Pulmonary artery endothelial cell (primary cell): Measurements from ENCODE around the gene BCAP29. TPM values are rescaled to one million over a fixed set of nuclear protein-coding genes. Genes with fewer than 3 reads are reported as not detected.
"Not testable (repeated sequence)": the region's sequence is repeated elsewhere in the genome, so short reads cannot be mapped to it uniquely, and the experiment has no call there.

Source experiments
- DNase-seq: peaks from one replicate; pipeline ENCODE4 v3.0.0-alpha.2; 2011; ENCODE audit warnings: low read depth, low spot score
- total RNA-seq: library from RNA; depleted of rRNA; stranded (reverse); fragments of >200 nt; gene quantifications from 2 replicates; pipeline ENCODE4 v1.2.3, GENCODE V29; 2014

Gene BCAP29
- total RNA-seq, 1 donor from 2014 or later, result 116 TPM

GRCh38 chr7:107615910-107616680, 36.0 kb downstream of the BCAP29 start:
- DNase-seq, result no peak

DNA sequence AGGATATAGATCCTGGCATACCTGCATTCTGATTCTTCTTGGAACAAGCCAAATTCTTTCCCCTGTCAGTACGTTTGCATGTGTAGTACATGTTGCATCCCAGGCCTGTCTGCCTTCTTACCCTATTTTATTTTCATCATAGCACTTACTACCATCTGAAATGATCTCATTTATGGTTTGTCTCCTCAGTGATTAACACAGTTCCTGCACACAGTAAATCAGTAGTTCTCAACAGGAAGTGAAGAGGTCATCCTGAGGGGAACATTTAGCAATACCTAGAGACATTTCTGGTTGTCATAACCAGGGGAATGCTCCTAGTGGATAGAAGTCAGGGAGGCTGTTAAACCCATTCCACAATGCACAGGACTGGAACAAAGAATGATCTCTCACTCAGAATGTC, 42.4 kb downstream of the BCAP29 start:
- peak; percentile 45 for DNase-seq

GRCh38 chr7:107622894-107623293, 42.8 kb downstream of the BCAP29 start:
- DNase-seq, result no peak

DNA sequence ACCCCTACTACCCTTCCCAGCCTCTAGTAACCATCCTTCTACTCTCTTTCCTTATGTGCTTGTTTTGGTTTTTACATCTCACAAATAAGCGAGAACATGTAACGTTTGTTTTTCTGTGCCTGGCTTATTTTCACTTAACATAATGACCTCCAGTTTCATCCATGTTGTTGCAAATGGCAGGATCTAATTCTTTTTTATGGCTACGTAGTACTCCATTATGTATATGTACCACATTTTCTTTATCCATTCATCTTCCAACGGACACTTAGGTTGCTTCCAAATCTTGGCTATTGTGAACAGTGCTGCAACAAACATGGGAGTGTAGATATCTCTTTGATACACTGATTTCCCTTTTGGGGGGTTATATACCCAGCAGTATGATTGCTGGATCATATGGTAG, 47.0 kb downstream of the BCAP29 start:
- DNase-seq, result no peak

DNA sequence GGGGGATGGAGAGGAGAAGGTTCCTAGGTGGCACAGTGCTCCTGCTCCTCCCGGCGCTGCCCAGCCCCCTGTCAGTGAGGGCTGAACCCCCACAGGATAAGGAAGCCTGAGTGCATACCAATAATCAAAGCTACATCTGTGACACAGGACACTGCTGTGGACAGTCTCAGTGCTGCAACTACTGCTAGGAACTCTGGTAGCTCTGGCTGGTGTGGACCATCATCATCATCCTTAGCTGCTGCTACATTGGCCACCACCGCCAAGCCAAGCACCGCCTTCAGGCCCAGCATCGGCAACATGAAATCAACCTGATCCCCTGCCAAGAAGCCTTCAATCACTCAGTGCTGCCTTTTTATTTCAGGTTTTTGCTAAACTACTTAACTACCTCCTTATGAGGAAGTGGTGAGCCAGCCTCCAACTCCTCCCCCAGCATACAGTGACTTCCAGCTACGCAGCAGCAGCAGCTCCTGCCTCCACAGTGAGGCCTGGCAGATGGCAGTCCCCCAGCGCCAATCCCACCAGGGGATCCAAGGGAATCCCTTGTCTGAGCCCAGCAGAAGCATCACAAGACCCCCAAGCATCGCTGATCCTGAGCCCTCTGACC, 48.5 kb downstream of the BCAP29 start:
- no peak for DNase-seq

DNA sequence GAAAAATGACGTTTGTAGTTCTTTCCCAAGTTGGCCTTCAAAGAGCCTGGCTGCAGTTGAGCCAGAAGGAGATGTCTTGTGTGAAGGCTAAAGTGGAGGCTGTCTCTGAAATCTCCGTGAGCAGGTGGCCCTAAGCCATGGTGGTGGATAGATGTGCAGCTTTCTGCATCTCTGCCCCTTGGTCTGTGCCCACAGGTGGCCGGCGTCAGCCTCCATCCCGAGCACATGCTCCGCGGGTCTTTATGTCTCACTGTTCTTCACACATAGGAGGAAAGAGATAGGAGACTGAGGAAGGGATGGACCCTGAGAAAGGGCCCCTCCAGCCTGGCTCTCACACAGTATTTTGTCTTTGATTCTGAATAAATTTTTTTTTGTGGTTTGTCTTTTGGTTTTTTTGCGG, 50.3 kb downstream of the BCAP29 start:
- DNase-seq, result no peak

DNA sequence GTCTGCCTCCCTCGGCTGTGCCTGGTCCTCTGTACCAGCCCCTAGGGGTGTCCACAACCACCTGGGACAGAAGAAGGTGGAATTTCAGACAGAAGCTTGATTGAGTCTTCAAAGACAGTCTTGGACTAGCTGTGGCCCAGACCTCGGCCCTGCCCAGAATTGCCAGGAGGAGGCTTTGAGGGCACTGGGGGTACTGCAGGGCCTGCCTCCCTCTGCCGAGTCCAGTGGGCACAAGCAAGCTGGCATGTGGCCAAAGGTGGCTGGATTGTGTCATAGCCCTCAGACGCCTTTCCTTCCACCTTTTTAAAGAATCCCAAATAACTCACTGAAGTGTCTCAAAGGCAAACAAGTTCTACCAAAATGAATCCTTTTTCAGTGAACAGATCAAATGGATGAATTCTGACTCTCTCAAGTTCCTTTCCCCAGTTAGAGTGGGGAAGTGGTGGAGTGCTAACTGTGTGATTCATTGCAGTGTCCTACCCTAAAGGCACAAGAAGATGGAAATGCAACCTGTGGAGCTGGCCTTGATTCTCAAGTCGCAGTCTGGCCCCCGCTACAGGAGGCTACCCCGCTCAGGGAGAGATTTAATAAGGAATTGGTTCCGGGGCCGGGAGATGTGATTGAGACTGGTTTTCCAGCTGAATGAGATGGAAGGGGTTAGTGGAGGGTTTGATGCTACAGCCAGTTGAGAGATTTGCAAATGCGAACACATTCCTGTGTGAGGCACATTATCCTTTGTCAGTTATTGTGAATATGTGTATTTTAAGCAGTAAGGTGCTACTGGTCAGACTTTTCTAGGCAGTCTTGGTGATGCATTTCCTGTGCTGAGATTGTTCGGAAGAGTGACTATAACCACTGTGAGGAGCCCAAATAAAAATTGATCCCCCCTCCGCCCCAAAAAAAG, 51.8 kb downstream of the BCAP29 start:
- no peak for DNase-seq

DNA sequence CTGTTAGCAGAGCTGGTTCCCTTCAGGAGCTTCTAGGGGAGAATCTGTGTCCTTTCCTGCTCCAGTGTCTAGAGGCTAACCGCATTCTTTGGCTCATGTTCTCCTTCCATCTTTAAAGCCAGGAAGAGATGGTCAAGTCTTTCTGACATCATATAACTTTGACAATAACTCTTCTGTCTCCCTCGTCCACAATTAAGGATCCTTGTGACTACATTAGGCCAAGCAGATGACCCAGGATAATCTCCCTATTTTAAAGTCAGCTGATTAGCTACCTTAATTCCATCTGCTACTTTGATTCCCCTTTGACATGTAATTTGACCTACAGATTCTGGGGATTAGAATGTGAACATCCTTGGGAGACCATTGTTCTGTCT, 52.4 kb downstream of the BCAP29 start:
- no peak for DNase-seq

- no peak for DNase-seq
Measured at GRCh38 chr7:107638594-107638993, 58.5 kb downstream of the BCAP29 start.

DNA sequence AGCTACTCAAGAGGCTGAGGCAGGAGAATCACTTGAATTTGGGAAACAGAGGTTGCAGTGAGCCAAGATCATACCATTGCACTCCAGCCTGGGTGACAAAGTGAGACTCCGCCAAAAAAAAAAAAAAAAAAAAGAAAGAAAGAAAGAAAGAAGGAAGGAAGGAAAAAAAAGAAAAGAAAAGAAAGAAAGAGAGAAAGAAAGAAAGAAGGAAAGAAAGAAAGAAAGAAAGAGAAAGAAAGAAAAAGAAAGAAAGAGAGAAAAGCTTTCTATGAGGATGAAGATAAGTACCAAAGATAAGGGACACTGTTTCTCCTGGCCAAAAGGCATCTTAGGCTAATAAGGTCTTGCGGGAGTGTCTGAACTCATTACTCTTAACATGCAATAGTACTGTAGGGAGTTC, 59.0 kb downstream of the BCAP29 start:
- not testable (repeated sequence) for DNase-seq

- DNase-seq, result no peak
Measured at GRCh38 chr7:107641676-107642075, 61.6 kb downstream of the BCAP29 start.

DNA sequence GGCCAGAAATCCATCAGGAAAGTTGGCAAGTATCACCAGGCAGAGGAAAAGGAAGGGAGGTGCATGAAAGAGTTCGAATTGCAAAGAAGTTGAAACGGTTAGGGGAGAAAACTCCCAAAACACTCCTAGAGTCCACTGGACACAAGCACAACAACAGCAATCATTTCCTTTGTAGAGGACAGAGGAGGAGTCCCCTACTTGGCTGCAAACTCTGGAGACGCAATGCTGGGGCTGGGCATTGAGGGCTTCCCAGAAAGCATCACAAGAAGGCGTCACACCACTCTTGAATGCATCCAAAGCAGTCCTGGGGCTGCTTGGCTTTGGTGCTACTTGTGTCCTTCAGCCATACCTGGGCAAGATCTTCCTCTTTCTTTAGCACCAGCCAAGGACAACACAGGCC, 62.5 kb downstream of the BCAP29 start:
- DNase-seq, result no peak

DNA sequence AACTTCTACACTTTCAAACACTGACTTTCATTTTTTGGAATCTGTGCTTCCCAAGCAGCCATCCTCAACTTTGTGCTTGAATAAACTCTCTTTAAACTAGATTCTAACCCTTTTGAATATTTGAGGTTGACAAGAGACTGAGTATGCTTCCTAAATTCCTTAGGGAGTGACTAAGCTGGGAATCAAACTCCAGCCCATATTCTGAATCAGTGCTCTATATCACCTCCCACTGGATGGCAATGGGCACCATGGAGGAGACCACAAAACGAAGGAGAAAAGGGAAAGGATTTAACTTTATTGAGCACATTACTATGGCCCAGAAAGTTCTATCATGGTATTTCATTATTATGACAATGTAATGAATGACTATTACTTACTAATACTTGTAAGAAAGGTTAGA, 63.4 kb downstream of the BCAP29 start:
- no peak for DNase-seq

DNA sequence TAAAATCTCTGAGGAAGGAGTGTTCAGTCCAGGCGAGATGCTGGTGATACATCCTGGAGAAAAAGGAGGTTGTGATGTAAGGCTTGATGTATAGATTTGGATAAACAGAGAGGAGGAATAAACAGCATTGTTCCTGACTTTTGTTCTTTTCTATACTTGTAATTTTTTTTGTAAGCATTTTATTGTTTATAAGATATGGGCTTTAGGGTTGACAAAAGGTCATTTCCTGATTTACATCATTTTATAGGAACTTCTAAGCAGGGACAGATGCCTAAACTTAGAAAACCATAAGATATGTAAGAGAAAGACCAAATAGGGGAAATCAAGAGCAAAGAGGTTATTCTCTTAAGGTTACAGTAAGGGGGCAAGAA, 63.9 kb downstream of the BCAP29 start:
- no peak for DNase-seq

GRCh38 chr7:107644309-107644974, 64.4 kb downstream of the BCAP29 start:
- no peak for DNase-seq

DNA sequence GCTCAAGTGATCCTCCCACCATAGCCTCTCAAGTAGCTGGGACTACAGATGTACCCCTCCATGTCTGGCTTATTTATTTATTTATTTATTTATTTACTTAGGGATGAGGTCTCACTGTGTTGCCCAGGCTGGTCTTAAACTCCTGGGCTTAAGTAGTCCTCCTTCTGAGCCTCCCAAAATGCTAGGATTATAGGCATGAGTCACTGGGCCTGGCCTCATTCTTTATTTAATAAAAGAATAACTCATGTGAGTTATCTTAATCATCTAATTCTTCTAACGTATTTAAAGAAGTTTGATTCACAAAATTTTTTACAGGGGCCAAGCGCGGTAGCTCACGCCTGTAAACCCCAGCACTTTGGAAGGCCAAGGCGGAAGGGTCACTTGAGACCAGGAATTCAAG, 72.6 kb downstream of the BCAP29 start:
- no peak for DNase-seq

DNA sequence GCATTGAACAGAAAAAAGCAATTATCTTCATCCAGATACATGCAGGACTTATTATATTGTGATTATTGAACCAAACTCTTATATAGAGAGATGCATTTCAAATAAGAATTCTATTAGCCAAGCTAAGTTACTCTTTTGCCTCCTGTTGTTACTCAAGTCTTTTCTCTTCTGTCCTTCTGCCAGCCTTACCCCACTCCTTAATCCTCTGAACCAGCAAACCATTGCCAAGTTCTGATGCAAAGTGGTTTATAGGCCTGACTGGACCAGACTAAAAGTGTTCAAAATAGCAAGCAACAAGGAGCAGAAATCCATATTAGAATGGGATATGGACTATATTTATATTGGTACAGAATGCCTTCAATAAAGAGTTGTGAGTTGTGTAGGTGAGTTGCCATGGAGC, 78.4 kb downstream of the BCAP29 start:
- no peak for DNase-seq

DNA sequence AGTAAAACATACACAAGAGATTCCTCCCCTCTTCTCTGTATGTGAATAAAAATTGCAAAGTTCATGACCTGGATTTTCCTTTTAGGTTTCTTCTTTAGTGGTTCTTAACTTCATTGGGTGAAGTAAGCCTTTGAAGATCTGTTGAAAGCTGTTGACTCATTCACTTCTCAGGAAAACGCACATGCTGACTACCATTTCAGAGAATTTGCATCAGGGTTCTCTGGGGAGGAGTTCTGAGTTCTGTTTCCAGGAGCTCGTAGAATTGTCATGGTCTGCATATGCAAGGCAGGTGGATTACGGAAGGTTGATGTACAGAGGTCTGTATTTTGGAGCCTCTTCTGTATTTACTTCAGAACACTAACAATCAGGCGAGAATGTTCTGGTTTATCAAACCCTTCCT, 79.6 kb downstream of the BCAP29 start:
- DNase-seq, result no peak

- no peak for DNase-seq
Measured at GRCh38 chr7:107660381-107661080, 80.5 kb downstream of the BCAP29 start, which contains the start of gene SLC26A4. Gene SLC26A4 (plus strand): TSS chr7:107660828. CDS start chr7:107661642, 814 bp downstream.

DNA sequence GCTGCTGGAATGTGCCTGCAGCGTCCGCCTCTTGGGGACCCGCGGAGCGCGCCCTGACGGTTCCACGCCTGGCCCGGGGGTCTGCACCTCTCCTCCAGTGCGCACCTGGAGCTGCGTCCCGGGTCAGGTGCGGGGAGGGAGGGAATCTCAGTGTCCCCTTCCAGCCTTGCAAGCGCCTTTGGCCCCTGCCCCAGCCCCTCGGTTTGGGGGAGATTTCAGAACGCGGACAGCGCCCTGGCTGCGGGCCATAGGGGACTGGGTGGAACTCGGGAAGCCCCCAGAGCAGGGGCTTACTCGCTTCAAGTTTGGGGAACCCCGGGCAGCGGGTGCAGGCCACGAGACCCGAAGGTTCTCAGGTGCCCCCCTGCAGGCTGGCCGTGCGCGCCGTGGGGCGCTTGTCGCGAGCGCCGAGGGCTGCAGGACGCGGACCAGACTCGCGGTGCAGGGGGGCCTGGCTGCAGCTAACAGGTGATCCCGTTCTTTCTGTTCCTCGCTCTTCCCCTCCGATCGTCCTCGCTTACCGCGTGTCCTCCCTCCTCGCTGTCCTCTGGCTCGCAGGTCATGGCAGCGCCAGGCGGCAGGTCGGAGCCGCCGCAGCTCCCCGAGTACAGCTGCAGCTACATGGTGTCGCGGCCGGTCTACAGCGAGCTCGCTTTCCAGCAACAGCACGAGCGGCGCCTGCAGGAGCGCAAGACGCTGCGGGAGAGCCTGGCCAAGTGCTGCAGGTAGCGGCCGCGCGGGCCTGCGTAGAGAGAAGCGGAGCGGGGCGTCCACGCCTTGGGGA, 81.2 kb downstream of the BCAP29 start:
- peak; percentile 17 for DNase-seq
